ENCODE measurements around the gene RSBN1L.
A peak's percentile ranks its signal among the peaks of the same experiment; 100 is the strongest.
"Not testable (repeated sequence)": the region's sequence is repeated elsewhere in the genome, so short reads cannot be mapped to it uniquely, and the experiment has no call there.

Gene RSBN1L

DNA sequence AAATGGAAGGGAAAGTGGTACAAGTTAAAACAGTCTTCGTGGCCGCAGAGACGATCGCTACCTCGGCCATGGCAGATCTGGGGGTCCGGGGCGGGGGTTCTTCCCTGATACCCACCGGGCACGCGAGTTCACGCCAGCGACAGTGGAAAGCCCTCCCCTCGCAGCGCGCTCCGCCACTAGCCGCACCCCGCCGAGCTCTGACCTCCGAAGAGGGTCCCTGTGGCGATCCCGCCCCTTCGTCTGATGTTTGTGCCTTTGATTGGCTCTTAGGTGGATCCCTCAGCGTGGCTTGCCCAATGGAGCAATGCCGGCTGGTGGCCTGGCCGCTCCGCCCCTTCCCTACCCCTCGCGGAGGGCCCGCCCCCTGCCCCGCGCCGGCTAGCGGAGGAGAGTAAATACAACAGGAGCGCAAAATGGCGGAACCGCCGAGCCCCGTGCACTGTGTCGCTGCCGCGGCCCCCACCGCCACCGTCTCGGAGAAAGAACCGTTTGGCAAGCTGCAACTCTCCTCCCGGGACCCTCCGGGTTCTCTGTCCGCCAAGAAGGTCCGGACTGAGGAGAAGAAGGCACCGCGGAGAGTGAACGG lies at the start of gene RSBN1L:
Gene RSBN1L, plus strand, starts transcription at position 403 of the 586 bp plus-strand sequence. Its CDS starts 11 bp downstream, at position 414.
- DNase-seq: peak; percentile 98

DNA sequence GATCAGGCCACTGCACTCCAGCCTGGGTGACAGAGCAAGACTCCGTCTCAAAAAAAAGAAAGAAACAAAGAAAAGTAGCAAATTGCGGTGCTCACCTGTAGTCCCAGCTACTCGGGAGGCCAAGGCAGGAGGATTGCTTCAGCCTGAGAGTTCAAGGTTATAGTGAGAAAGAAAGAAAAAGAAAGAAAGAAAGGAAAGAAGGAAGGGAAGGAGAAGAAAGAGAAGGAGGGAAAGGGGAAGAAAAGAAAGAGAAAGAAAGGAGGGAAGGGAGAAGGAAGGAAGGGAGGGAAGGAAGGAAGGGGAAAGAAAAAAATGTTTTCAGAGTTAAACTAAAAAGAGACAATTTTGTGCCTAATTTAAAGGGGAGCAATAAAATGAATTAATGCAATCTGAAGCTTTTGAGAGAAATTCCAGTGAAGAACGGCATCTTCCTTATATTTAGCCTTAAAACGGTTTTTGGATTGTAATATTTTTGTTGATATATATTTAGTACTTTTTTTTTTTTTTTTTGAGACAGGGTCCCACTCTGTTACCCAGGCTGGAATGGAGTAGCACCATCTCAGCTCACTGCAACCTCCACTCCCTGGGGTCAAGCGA lies 47.4 kb upstream of the RSBN1L start:
- no peak for DNase-seq

- DNase-seq: no peak
These were observed 46.4 kb upstream of the RSBN1L start for GRCh38 chr7:77649716-77650349.

DNA sequence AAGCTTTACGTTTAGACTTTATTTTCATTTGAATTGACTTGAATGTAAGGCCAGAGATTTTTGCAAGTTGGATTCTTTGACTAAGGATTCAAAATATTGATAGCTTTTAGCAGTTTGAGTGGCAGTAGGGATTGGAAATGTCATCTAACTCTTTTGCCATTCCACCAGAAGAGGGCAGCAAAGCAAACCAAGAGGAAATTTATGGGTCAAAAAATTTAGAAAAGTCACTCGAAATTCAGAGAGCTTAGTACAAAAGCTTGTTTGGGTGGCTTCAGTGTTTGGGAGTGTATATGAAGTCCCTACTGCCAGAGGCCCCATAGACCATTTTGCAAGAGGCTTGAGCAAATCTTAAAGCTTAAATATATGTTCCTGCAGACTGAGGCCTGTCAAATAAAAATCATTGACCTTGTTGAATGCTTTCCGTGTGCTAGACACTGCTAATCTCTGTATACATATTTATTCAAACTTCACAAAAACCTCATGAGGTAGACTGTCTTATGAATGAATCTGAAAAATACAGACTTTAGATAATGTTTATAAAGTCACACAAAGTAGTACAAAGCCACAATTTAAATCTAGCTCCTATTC lies 44.6 kb upstream of the RSBN1L start:
- DNase-seq: peak; percentile 28

- not testable (repeated sequence) for DNase-seq
These were observed 43.4 kb upstream of the RSBN1L start for GRCh38 chr7:77652826-77653225.

DNA sequence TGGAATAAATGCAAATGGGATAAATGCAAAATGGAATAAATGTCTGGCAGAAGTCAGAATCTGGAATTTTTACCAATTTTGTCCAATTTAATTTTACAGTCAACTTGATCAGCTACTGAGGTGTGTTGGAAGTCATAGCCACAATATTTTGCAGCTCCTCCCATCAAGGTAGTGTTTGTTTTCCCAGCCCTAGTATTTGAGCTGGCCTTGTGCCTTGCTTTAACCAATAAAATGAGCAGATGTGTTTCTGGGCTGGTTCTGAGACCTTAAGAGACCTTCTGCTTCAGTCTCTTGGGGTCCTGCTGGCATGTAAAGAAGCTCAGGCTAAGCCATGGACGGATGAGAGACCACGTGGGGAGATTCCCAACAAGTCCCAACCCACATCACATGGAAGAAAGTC lies 42.7 kb upstream of the RSBN1L start:
- DNase-seq: no peak

DNA sequence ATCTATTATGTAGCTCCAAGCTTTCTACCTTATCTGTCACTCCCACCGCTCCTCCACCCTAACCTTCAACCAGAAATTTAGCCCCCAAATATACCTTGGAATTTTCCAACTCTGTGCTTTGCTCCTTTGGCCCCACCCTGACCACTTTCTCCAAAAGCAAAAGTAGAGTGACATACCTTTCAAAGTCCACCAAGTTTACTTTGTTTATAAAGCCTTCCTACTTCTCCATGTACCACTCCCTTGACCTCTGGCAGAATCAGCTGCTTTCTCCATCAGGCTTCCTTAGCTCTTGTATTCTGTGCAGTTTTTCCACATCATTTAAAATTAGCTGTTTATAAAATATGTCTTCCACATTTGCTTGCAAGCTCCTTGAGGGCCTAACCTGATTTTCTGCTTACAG lies 40.9 kb upstream of the RSBN1L start:
- DNase-seq: no peak

GRCh38 chr7:77655836-77656455 lies 40.3 kb upstream of the RSBN1L start:
- DNase-seq: no peak

DNA sequence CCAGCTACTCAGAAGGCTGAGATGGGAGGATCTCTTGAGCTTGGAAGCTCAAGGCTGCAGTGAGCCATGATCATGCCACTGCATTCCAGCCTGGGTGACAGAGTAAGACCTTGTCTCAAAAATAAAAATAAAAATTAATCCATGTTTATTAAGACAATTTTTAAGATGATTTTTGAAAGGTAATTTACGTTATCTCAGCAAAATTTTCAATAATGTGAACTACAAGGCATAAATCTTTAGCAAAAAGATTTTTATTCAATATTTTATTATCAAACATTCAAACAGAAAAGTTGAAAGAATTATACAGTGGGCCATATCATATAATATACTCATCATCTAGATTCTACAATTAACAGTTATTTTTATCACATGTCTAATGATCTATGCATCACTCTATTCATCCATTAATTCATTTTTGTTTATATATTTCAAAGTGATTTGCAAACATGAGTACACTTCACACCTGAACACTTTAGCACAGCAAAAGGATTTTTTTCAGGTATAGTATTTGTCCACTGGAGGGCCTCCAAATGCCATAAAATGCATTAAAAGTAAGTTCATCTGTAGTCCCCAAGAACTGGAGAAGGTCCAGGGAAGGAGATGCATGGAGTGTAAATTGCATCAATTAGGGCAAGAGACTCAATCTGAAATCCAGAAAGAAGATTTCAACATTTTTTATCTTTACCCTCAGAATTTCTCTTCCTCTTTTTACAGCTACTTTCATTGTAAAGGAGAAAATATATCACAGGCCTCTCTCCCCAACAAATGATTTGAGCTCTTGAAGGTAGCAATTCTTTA lies 38.6 kb upstream of the RSBN1L start:
- peak; percentile 71 for DNase-seq

DNA sequence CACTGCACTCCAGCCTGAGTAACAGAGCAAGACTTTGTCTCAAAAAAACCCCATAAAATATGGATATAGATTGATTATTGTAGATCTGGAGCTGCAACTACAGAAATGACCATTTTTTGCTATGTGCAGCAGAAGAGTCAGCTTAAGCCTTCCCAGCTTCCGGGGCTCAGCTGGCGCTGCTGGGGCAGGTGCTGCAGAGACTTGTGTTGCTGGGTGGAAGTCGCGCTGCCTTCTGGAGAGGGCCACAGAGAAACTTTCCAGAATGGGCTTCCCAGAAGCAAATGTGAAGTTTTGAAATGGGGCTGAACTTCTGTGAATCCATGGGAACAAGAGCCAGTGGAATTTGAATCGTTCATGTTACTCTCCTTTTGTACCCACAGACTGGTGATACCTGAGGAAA lies 37.3 kb upstream of the RSBN1L start:
- no peak for DNase-seq

DNA sequence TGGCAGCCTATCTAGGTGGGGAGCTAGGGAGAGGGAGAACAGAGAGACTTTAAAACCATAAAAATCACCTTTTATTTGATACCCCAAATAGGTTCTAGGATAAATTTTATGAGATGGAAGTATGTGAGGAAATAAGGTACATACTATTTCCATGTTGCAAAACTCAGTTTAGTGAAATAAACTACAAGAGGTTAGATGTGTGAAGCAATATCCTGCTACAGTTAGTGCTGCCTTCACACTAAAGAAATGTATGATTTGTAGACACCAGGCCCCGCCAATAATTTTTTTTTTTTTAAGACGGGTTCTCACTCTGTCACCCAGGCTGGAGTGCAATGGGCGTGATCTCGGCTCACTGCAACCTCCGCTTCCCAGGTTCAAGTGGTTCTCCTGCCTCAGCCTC lies 34.4 kb upstream of the RSBN1L start:
- DNase-seq: no peak

- DNase-seq: no peak
These were observed 33.4 kb upstream of the RSBN1L start for GRCh38 chr7:77662869-77663268.

DNA sequence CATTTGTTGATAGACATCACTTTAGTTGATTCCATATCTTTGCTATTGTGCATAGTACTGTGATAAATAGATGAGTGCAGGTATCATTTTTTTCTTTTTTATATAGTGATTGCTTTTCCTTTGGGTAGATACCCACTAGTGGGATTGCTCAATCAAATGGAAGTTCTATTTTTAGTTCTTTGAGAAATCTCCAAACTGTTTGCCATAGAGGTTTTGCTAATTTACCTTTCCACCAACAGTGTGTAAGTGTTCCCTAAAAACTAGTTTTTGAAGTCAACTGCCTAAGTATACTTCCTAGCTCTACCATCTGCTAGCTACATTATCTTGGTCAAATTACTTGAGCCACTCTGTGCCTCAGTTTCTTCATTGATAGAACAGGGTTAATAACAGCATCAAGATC lies 31.5 kb upstream of the RSBN1L start:
- DNase-seq: no peak

- DNase-seq: no peak
These were observed 31.1 kb upstream of the RSBN1L start for GRCh38 chr7:77665161-77665560.

DNA sequence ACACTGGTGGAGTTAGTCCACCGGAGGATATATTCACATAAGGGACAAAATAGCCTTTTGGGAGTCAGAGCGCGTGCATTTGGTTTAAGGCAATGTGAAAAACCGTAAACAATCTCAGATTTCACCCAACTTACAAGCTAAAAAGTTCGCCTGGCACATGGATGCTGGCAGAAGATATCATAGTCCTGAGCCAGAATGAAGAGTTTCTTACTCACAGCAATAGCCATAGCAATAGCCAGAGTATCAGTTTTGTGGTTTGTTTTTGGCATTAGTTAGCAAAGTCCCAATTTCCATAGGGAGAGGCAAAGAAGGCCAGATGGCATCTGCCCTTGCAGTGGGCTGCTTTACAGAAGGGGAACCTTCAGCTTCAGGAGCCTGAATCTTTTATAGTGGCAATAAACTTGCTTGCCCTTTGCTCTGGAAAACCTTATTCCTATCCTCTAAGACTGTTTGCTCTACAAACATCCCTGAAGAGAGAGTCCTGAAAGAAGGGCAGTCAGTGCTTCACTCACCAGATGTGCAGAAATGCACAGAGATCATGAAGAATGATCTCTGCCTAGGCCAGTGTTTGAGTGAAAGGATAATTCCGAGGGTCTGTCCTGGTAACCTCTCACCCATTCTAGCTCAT lies 28.7 kb upstream of the RSBN1L start:
- no peak for DNase-seq

- no peak for DNase-seq
These were observed 21.4 kb upstream of the RSBN1L start for GRCh38 chr7:77674878-77675277.

DNA sequence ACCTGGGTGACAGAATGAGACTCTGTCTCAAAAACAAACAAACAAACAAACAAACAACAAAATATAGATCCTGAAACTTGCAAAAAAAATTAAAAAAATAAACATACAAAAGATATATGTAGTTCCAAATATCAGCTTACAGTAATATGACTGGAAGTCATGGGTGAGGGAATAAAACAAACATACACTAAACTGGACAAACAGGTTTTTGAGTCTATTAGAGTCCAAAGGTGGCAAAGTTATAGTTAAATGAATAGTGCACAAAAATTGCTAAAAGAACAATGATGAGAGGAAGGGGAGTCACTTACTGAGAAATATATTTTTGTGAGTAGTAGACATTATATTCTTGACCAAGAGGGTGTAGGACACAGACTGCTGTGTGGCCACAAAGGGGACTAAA lies 16.7 kb upstream of the RSBN1L start:
- peak; percentile 67 for DNase-seq

DNA sequence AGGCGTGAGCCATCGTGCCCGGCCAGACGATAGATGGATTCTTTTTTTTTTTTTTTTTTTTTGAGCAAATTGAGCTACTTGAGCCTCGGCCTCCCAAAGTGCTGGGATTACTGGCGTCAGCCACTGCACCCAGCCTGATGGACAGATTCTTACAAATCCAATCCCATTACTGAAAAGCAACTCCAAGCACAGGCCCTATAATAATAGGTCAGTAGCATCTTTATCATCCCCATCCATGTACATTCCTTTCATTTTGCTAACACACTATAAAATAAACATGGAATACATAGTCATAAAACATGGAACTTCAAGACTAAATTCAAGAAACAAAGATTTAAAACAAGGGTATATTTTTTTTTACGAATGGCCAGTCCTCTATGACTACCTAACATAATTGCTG lies 16.0 kb upstream of the RSBN1L start:
- DNase-seq: no peak

GRCh38 chr7:77684030-77684429 lies 12.2 kb upstream of the RSBN1L start:
- DNase-seq: no peak

DNA sequence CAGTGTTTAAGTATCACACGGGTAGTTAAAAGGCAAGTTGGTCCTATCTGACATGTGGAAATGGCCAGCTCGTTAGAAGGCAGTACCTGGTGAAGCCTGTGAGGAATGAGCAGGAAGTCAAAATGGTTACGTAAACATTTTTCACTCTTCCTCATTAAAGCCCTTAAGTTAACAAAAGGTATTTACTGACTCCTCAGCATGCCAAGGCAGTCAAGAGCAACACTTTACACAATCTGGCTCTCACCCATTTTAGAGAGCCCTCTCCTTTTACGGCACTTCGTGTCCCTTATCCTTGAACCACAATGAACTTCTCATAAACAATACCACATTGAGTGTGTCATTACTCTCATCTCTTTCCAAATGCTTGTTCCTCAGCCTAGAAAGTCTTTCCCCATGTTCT lies 11.0 kb upstream of the RSBN1L start:
- DNase-seq: peak; percentile 92

- DNase-seq: peak; percentile 36
These were observed 9.0 kb upstream of the RSBN1L start for GRCh38 chr7:77687100-77687746.

DNA sequence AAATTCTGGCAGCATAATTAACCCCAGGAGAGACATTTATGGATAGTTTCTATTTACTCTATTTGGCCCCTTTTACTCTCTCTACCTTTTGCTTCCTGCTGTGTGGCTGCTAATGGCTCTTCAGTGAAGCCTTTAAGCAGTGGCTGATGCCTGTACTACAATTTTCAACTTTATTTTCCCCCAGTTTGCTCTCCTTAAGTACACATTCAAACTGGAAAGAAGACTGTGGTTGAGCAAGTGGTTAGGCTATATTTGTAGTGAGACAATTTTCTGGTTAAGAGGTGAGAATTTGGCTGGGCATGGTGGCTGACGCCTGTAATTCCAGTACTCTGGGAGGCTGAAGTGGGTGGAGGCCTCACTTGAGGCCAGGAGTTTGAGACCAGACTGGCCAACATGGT lies 8.5 kb upstream of the RSBN1L start:
- DNase-seq: peak; percentile 74
